Activated CD8-positive, alpha-beta memory T cell treated with anti-CD3 and anti-CD28 coated beads for 4 hours (primary cell): ENCODE results near the gene C20orf144.

Source experiments
- DNase-seq, 2 donors: peaks; one replicate each; pipeline ENCODE4 v3.0.0-alpha.2; 2020; ENCODE audit warnings: low read depth in 2 of 2

Gene C20orf144

DNA sequence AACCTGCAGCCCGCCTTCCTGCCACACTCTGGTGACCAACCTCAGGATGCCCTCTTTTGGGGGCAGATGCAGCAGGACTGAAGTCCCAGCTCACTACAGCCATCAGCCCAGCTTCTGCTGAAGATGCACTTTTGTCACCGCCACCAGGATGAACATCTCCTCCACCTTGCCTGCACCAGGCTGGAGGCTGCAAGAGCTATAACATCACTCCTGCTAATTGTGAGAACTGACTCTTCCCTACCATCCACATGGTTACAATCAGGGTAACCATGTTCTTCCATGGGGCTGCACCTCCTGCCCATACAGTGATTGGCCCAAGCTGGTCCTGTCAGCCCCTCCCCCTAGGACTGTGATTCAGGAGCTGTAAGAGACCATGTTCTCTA lies 2.6 kb downstream of the C20orf144 start:
- no peak for DNase-seq

DNA sequence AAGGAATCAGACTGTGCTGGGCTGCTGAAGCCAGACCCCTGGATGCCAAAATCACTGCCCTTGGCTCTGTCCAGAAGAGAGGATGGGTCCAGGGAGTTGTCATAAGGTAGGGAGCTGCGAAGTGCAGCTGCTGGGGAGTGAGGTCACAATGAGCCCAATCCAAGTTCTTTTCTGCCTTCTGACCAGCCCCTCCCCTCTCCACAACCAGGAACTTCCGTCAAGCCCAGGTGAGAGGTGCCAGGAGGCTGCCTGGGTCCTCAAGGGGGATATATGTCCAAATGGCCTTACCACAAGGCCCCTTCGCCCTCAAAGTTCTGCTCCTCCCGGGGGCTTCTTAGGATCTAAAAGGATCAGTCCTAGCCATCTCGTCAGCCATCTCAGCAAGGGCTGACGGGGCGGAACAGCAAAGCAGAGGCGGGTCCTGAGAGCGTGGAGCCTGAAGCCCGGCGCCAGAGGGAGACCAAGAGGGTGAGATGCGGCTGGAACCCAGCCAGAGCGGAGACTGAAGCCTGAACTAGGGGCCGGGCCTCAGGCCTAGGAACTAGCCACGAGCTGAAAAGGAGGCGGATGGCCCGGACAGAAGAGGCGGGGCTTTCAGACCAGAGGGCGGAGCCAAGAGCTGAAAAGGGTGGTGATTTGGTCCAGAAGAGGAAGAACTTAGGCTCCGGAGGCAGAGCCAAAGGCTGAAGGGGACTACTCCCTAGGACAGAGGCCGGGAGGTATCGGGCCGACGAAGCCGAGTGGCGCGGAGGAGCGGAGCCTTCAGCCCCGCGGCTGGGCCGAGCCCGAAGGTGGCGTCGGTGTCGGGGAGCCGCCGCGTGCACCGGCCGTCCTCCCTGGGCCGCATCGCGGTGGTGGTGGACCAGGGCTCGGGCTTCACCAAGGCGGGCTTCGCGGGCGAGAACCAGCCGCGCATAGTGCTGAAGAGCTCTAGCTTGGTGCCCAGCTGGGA lies 4.4 kb downstream of the C20orf144 start, which contains the start of gene ACTL10:
TSS of gene ACTL10 (plus strand) at position 651 of the 952 bp plus-strand sequence. CDS start 555 bp downstream, outside the sequence.
- peak; percentile 64 to 68 for DNase-seq

GRCh38 chr20:33667245-33667675 lies 5.1 kb downstream of the C20orf144 start:
- DNase-seq: no peak

- peak; percentile 52 to 55 for DNase-seq
Observed at GRCh38 chr20:33667676-33668465, 5.7 kb downstream of the C20orf144 start.

DNA sequence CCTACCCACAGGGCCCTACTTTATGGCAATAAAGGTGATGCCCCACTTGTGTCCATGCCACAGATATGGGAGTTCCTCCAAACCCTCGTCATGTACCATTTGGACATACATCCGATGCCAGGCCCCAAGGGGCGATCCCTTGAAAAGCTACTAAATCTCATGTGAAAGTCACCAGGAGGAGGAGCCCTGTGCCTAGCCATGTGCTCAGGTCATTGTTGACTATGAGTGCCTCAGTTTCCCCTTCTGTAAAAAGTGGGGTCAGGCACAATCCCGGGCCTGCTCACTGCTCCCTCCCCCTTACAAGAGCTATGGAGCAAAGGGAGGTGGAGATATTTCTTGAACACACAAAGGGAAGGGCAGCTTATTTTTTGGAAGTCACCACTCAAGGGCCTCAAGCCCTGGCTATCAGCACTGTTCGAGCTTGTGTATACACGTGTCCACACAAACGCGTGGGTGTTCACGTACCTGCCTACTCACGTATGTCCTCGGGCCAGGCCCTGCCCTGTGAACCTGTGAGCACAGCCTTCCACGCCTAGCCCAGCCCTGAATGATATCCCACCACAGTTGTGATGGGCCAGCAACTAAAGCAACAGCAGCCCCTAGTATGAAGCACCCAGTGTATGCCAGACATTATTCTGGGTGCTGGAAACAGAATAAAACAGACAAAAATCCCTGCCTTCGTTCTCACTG lies 6.5 kb downstream of the C20orf144 start:
- DNase-seq: no peak

DNA sequence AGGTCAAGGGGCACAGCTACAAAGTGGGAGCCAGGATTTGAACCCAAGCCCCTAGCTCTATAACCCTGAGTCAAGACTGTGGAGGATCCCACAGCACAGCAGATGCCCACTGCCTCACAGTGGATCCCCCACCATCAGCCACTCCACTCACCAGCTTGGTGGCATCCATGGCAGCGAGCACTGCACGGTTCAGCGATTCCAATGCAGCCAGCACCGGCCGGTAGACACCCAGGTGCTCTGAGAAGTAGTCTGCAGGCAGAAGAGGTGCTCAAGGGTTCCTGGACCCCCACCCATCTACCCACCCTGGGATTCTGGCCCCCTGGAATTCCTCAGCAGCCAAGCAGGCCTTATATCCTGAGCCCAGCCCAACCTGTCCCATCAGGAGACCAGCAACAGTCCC lies 7.1 kb downstream of the C20orf144 start:
- DNase-seq: no peak

GRCh38 chr20:33669873-33670640 lies 7.9 kb downstream of the C20orf144 start:
- DNase-seq: no peak

GRCh38 chr20:33670715-33671499 lies 8.8 kb downstream of the C20orf144 start:
- DNase-seq: no peak

DNA sequence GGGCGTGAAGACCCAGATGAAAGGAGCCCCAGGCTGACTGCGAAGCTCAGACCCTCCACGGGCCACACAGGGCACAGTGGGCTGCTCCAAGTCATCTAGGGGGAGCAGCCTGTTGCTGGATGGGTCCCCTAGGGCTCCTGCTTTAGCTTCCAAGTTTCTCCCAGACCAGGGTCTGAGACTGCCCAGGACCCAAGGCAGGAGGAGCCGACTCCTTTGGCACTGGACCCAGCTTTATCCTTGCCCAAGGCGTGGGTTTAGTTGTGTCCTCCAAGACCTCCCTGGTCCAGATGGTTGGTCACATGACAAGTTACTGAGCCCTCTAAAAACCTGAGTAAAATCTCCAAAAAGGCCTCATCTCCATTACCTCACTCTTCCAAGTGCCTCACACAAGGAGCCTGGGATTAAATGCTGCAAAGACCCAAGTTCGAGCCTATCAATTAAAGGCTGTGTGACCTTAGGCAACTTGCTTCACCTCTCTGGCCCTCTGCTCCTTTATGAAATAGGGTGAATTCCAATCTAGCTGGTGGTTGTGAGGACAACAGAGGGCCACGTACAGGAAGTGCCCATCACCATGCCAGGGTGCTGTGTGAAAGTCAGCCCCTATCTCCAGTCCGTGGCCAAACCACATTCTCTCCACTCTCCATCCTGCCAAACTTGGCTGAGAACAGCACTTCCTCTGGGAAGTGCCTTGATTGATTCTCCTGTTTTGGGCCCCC lies 9.6 kb downstream of the C20orf144 start:
- no peak for DNase-seq

DNA sequence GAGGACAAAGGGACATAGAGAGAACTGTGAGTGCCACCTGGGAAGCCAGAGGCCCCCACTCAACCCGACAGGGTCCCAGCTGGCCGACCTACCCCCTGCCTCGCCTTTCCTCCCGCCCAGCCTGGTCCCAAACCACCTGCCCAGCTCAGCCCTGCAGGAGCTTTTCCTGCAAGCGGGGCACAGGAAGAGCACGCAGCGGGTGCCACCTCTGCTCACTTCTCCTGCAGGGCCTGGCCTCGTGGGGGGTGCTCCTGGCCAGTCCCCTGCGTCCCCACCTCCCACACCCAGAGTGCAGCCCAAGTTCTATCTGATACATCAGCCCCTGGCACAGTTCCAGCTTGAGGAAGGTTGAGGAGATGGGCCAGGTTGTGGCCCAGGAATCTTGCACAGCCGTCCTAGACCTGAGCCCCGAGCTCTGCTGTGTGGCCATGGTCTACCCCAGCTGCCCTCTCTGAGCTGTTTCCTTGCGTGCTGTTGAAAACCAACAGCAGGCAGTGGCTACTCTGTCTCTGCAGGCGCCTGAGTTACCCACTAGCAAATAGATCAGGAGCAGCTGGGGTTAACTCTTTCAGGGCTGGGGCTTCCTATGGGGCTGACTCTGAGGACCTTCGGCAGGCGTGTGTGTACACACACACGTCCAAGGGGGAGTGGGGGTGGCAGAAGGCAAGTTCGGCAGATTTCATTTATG lies 10.4 kb downstream of the C20orf144 start:
- no peak for DNase-seq

GRCh38 chr20:33673114-33673409 lies 10.9 kb downstream of the C20orf144 start:
- DNase-seq: no peak

- DNase-seq: no peak
Observed at GRCh38 chr20:33673410-33674293, 11.5 kb downstream of the C20orf144 start.

DNA sequence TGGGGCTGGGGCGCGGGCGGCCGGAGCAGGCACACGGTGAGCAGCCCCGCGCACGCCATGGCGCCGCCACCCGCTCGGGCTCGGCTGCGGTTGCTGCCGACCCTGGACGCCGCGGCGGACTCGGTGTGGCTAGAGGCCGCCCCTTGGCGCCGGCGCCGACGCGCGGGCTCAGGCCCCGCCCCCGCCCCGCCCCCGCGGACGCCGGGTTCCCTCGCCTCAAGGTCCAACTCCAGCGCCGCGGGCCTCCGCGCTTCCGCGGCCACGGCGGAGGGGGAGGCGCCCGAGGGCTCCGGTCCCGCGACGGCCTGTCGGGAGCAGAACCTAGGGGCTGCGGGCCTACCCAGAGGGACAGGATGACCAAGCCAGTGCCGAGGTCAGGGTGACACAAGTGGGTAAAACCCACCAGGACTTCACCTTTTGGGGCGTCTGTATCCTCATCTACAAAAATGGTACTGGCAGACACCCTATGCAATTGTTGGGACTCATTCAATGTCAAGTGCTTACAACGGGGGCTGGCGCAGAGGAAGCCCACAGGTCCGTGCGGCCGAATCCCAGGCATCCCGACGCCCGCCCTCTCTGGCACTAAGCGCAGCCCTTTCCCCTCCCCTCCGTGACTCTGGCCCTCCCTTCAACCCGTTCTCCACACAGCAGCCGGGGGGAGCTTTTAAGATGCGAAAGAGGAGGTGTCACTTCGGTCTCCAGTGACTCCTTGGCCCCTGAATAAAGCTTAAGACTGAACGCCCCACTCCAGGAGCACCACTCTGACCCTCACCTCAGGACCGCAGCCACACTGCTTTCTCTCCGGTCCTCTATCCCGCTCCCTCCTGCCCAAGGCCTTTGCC lies 12.4 kb downstream of the C20orf144 start, which contains the start of gene NECAB3:
TSS of gene NECAB3 (minus strand) at position 135 of the 842 bp plus-strand sequence. CDS start at position 59, 76 bp downstream.
- DNase-seq: peak in 1 of 2 donors; percentile 14

DNA sequence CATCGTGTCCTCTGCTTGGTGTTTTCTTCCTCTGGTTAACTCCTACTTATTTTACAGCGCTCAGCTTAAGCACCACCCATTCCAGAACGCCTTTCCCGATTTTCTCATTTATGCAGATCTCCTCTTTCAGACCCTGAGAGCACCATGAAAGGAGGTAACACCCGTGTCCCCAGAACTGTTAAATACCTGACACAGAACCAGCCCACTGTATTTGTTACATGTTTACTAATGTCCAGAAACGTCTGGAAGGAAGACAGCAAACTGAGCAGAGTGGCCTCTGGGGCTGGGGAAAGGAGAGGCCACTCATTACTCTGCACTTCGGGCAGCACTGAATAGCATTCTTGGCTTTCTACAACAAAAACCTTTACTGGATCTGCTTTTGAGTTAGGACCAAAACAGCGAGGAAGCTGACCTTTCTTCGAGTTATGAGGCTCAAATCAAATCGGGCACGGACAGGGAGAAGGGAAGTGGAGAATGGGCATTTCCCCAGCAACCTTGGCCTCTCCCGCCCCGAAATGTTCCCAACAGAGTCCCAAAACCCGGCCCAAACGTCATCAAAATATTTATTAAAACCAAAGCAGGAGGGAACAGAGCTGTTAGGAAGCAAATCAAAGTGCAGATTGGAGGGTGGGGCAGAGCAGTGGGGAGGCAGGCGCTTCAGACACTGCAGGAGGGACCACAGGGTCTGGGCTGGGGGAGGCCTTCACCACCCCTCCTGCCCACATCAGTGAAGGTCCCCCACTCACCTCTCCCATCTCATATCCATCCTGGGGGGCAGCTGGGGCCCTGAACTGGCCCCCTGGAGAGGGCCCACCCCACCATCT lies 13.2 kb downstream of the C20orf144 start:
- DNase-seq: no peak

GRCh38 chr20:33676121-33676520 lies 14.0 kb downstream of the C20orf144 start:
- DNase-seq: no peak
